C4-2B (cell line): Measurements from ENCODE around the gene RNF224.
"Not testable (repeated sequence)": the region's sequence is repeated elsewhere in the genome, so short reads cannot be mapped to it uniquely, and the experiment has no call there.

Experiments used
- CTCF ChIP-seq: fragments of 450-650 bp; conservative IDR thresholded peaks from 2 replicates; pipeline ENCODE4 v1.5.1; 2017; ENCODE audit warnings: mild to moderate bottlenecking
- ZFX ChIP-seq: fragments of 450-650 bp; IDR thresholded peaks from 2 replicates; pipeline ENCODE4 v1.6.1; 2017

- not testable (repeated sequence) for TF ChIP-seq CTCF, ZFX
Observed at GRCh38 chr9:137243266-137243625, 15.9 kb downstream of the RNF224 start.
